Trophoblast cell (in vitro differentiated cells and primary cell): Measurements from ENCODE around the gene DNAI1.

Experiments used
- DNase-seq, 2 donors: peaks; one replicate each; pipeline ENCODE4 v3.0.0-alpha.2; 2016
- H2AFZ ChIP-seq: 2 replicates; pipeline ENCODE4 v1.6.1; 2013; ENCODE audit warnings: low read length, moderate library complexity, mild to moderate bottlenecking; ENCODE audit not compliant: insufficient read depth, poor library complexity
- H2AK5ac ChIP-seq: 2 replicates; pipeline ENCODE4 v1.6.1; 2013; ENCODE audit warnings: mild to moderate bottlenecking, low read length
- H2BK120ac ChIP-seq: 2 replicates; pipeline ENCODE4 v1.6.1; 2013; ENCODE audit warnings: low read length, mild to moderate bottlenecking, moderate library complexity; ENCODE audit not compliant: insufficient read depth, poor library complexity
- H2BK12ac ChIP-seq: 2 replicates; pipeline ENCODE4 v1.6.1; 2013; ENCODE audit warnings: mild to moderate bottlenecking, low read length, moderate library complexity
- H2BK5ac ChIP-seq: 2 replicates; pipeline ENCODE4 v1.6.1; 2013; ENCODE audit warnings: low read length, low read depth, moderate library complexity, mild to moderate bottlenecking; ENCODE audit not compliant: poor library complexity
- H3K14ac ChIP-seq: 2 replicates; pipeline ENCODE4 v1.6.1; 2013; ENCODE audit warnings: mild to moderate bottlenecking, low read length
- H3K18ac ChIP-seq: 2 replicates; pipeline ENCODE4 v1.6.1; 2013; ENCODE audit warnings: mild to moderate bottlenecking, low read length
- H3K23ac ChIP-seq: 2 replicates; pipeline ENCODE4 v1.6.1; 2013; ENCODE audit warnings: low read length
- H3K27ac ChIP-seq: 2 replicates; pipeline ENCODE4 v1.5.1; 2013; ENCODE audit warnings: low read depth, mild to moderate bottlenecking, inconsistent platforms, low read length, moderate library complexity
- H3K27me3 ChIP-seq: 2 replicates; pipeline ENCODE4 v1.6.1; 2013; ENCODE audit warnings: inconsistent platforms, mild to moderate bottlenecking, low read length, moderate library complexity; ENCODE audit not compliant: insufficient read depth
- H3K36me3 ChIP-seq, 2 experiments: 1 replicate in 1 of 2; 2 replicates in 1 of 2; pipeline ENCODE4 v1.6.1; 2013; ENCODE audit warnings: low read length in 2 of 2, mild to moderate bottlenecking in 2 of 2, moderate library complexity in 1 of 2; ENCODE audit not compliant: insufficient read depth in 2 of 2, control insufficient read depth in 1 of 2
- H3K4ac ChIP-seq: 2 replicates; pipeline ENCODE4 v1.6.1; 2013; ENCODE audit warnings: low read depth, mild to moderate bottlenecking, low read length, moderate library complexity
- H3K4me1 ChIP-seq, 2 experiments: 1 replicate in 1 of 2; 2 replicates in 1 of 2; pipeline ENCODE4 v1.6.1; 2013; ENCODE audit warnings: low read length in 2 of 2, mild to moderate bottlenecking in 2 of 2, moderate library complexity in 1 of 2; ENCODE audit not compliant: insufficient read depth in 2 of 2, control insufficient read depth in 1 of 2
- H3K4me2 ChIP-seq: 2 replicates; pipeline ENCODE4 v1.6.1; 2013; ENCODE audit warnings: inconsistent platforms, mild to moderate bottlenecking, low read length, moderate library complexity
- H3K4me3 ChIP-seq: 2 replicates; pipeline ENCODE4 v1.5.1; 2013; ENCODE audit warnings: mild to moderate bottlenecking, low read depth, low read length, inconsistent platforms
- H3K79me1 ChIP-seq: one replicate; pipeline ENCODE4 v1.6.1; 2013; ENCODE audit warnings: low read length
- H3K79me2 ChIP-seq: 2 replicates; pipeline ENCODE4 v1.6.1; 2013; ENCODE audit warnings: low read length, mild to moderate bottlenecking; ENCODE audit not compliant: control insufficient read depth, insufficient read depth, poor library complexity
- H3K9ac ChIP-seq: 2 replicates; pipeline ENCODE4 v1.6.1; 2013; ENCODE audit warnings: mild to moderate bottlenecking, low read length
- H3K9me3 ChIP-seq: 2 replicates; pipeline ENCODE4 v1.6.1; 2013; ENCODE audit warnings: low read depth, mild to moderate bottlenecking, control low read depth, inconsistent platforms, low read length; ENCODE audit not compliant: insufficient read depth
- H4K12ac ChIP-seq: 2 replicates; pipeline ENCODE4 v1.6.1; 2013; ENCODE audit warnings: low read depth, mild to moderate bottlenecking, low read length, moderate library complexity
- H4K8ac ChIP-seq: 2 replicates; pipeline ENCODE4 v1.6.1; 2013; ENCODE audit warnings: low read depth, mild to moderate bottlenecking, low read length, moderate library complexity
- H4K91ac ChIP-seq: one replicate; pipeline ENCODE4 v1.6.1; 2013; ENCODE audit warnings: low read depth, mild to moderate bottlenecking, low read length, moderate library complexity
- WGBS: extraction: QIAGEN DNeasy Blood & Tissue Kit; methylation state at CpG from one replicate; pipeline ENCODE4 v1.1.7; 2013; ENCODE audit warnings: missing lambda C conversion rate; ENCODE audit not compliant: insufficient read length, insufficient coverage; ENCODE audit errors: extremely low coverage; 5-methylcytosine and 5-hydroxymethylcytosine counted together

Gene DNAI1

DNA sequence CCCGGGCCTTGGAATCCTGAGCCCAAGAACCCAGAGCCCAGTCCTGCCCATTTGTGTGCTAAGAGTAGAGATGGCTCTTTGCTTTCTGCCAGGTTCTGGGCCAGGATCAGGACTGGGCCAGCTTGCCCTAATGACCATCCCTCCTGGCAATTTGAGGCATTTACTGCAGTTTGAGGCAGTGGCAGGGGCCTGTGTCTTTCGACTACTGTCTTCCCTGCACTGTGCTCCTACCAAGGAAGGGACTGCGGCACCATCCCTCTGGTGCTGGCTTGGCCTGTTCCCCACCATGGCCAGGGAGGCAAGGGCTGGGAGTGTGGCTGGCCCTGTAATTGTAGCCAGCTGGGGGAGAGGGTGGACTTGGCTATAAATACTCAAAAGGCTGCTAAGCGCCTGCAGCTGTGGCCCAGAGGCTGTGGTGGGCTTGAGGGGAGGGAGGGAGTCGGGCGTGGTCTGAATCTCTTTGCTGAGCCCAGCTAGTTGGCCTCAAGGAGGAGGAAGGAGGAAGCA lies 59.6 kb downstream of the DNAI1 start:
- H3K4me1 ChIP-seq, result peaks cover 3 to 4% of the 10 kb centered on the region in 2 experiments

DNA sequence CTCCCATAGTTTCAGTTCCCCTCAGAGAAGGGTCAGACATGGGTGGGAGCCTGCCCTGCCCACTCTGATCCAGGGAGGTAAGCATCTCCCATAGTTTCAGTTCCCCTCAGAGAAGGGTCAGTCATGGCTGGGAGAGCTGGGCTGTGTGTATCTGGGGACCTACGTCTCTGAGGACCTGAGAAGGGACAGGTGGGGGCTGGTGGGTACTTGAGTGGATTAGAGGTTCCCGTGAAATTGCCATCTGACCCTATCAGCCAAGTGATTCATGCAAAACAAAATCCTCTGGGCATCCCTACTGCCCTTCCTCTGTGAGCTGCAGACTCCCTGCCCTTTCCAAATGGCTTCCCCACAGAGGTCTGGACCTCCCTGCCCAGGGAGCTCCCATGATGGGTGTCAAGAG lies 60.3 kb downstream of the DNAI1 start:
- H2BK120ac ChIP-seq, result no peak overlapping the region
- no CpG with 5 or more reads among the region's 2 CpGs for WGBS
- no peak overlapping the region for H3K27ac ChIP-seq
- no peaks in the 10 kb centered on the region for H3K27me3 ChIP-seq
- no peak overlapping the region for H4K8ac ChIP-seq
- H2AK5ac ChIP-seq, result no peak overlapping the region
- no peak overlapping the region for H3K23ac ChIP-seq
- no peak overlapping the region for H3K18ac ChIP-seq
- H3K9me3 ChIP-seq, result peaks cover 4% of the 10 kb centered on the region
- H3K79me2 ChIP-seq, result no peaks in the 10 kb centered on the region
- H3K4me1 ChIP-seq, result peaks cover 3 to 10% of the 10 kb centered on the region in 2 experiments
- H3K4me3 ChIP-seq, result no peak overlapping the region
- H2BK5ac ChIP-seq, result no peak overlapping the region
- H4K12ac ChIP-seq, result no peak overlapping the region
- no peak overlapping the region for H3K4ac ChIP-seq
- H3K9ac ChIP-seq, result no peak overlapping the region
- no peak overlapping the region for H3K14ac ChIP-seq
- H3K36me3 ChIP-seq, result no peaks in the 10 kb centered on the region
- no peak overlapping the region for H2AFZ ChIP-seq
- H3K4me2 ChIP-seq, result no peak overlapping the region
- no peak overlapping the region for H4K91ac ChIP-seq
- no peak overlapping the region for H2BK12ac ChIP-seq
- no peak for DNase-seq
- H3K79me1 ChIP-seq, result no peaks in the 10 kb centered on the region

More for the DNA sequence above, 59.6 kb downstream of the DNAI1 start:
- H3K4me3 ChIP-seq, result no peak overlapping the region
- no peaks in the 10 kb centered on the region for H3K36me3 ChIP-seq
- H3K9me3 ChIP-seq, result peaks cover 2% of the 10 kb centered on the region
- no peak overlapping the region for H3K27ac ChIP-seq
- no peaks in the 10 kb centered on the region for H3K79me1 ChIP-seq
- H2BK12ac ChIP-seq, result no peak overlapping the region
- no peak for DNase-seq
- no peak overlapping the region for H3K9ac ChIP-seq
- no peak overlapping the region for H3K4ac ChIP-seq
- H3K14ac ChIP-seq, result no peak overlapping the region
- no peak overlapping the region for H2BK120ac ChIP-seq
- whole genome bisulfite sequencing, result no CpG with 5 or more reads among the region's 6 CpGs
- H3K4me2 ChIP-seq, result no peak overlapping the region
- no peak overlapping the region for H4K91ac ChIP-seq
- no peak overlapping the region for H2AK5ac ChIP-seq
- no peak overlapping the region for H3K18ac ChIP-seq
- no peak overlapping the region for H2AFZ ChIP-seq
- H4K12ac ChIP-seq, result no peak overlapping the region
- H2BK5ac ChIP-seq, result no peak overlapping the region
- H3K23ac ChIP-seq, result no peak overlapping the region
- no peak overlapping the region for H4K8ac ChIP-seq
- H3K79me2 ChIP-seq, result no peaks in the 10 kb centered on the region
- H3K27me3 ChIP-seq, result no peaks in the 10 kb centered on the region

DNA sequence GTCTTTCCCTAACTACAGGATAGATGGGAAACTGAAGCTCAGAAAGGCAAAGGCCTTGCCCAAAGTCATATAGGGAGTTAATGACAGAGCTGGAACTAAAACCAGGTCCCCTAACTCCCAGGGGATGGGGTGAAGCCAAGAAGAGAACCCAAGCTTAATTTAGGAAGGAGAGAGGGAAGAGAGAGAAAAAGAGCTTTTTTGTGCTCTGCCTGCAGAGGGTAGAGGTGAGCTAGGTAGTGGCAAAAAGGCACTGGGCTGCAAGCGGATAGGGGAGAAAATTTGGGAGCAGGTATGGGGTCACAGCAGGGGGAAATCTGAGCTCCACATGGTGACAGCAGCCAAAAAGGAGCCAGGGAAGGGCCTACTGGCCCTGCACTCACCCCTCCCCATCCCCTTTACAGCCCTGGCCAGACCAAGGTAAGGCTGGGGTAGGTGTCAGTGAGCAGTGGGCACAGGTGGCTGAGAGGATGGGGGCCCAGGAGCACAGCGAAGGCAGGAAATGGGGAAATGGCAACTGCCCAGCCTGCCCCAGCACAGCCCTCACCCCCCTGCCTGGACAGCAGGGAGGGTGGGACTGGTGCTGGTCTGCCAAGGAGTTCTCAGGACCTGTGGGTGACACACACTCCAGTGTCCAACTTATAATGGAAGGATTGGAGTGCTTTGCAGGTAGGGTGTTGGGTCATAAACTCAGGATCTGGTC lies 60.9 kb downstream of the DNAI1 start:
- no peak overlapping the region for H3K23ac ChIP-seq
- no peak overlapping the region for H2AFZ ChIP-seq
- H3K4me3 ChIP-seq, result no peak overlapping the region
- H3K4ac ChIP-seq, result no peak overlapping the region
- no peak overlapping the region for H2BK5ac ChIP-seq
- DNase-seq, result no peak
- no peaks in the 10 kb centered on the region for H3K36me3 ChIP-seq
- H3K9ac ChIP-seq, result no peak overlapping the region
- no peak overlapping the region for H3K14ac ChIP-seq
- H3K18ac ChIP-seq, result no peak overlapping the region
- H3K27ac ChIP-seq, result no peak overlapping the region
- peaks cover 4% of the 10 kb centered on the region for H3K9me3 ChIP-seq
- no peak overlapping the region for H2BK12ac ChIP-seq
- no peak overlapping the region for H3K4me2 ChIP-seq
- H2BK120ac ChIP-seq, result no peak overlapping the region
- no peaks in the 10 kb centered on the region for H3K27me3 ChIP-seq
- no peak overlapping the region for H4K91ac ChIP-seq
- no peaks in the 10 kb centered on the region for H3K79me2 ChIP-seq
- no peak overlapping the region for H4K8ac ChIP-seq
- no peaks in the 10 kb centered on the region for H3K79me1 ChIP-seq
- no CpG with 5 or more reads among the region's 2 CpGs for WGBS
- no peak overlapping the region for H2AK5ac ChIP-seq
- H4K12ac ChIP-seq, result no peak overlapping the region
- H3K4me1 ChIP-seq, result peaks cover 3 to 10% of the 10 kb centered on the region in 2 experiments

DNA sequence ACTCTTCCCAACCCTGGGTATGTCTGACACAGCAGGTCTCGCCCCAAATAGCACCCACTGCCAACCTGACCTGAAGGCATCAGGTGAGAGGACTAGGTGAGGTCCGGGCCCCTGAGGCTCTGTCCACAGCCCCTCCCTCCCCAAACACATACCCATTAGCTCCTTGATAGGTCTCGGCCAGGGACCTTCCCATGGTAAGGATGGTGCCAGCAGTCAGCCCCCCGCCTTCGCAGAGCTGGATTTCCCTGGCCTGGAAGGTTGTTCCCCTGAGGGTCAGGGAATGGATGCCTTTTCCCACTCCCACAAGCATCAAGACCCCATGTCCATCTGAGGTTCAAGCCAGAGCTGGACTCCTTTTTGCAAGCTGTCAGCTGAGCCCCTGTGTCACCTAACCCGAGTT lies 61.5 kb downstream of the DNAI1 start:
- Histone ChIP-seq H3K4ac (no peak overlapping the region), H3K4me2 (no peak overlapping the region), H3K79me2 (no peaks in the 10 kb centered on the region), H3K18ac (no peak overlapping the region), H2AK5ac (no peak overlapping the region), H2BK12ac (no peak overlapping the region), H3K27me3 (no peaks in the 10 kb centered on the region), H2AFZ (no peak overlapping the region), H2BK5ac (no peak overlapping the region), H3K79me1 (no peaks in the 10 kb centered on the region), H3K27ac (no peak overlapping the region), H4K8ac (no peak overlapping the region), H4K12ac (no peak overlapping the region), H3K36me3 (no peaks in the 10 kb centered on the region), H3K14ac (no peak overlapping the region), H3K4me3 (no peak overlapping the region), H4K91ac (no peak overlapping the region), H3K23ac (no peak overlapping the region), H3K4me1 (peaks cover 3 to 10% of the 10 kb centered on the region in 2 experiments), H3K9ac (no peak overlapping the region), H3K9me3 (peaks cover 4% of the 10 kb centered on the region), H2BK120ac (no peak overlapping the region)
- no CpG with 5 or more reads among the region's 6 CpGs for WGBS
- DNase-seq, result no peak
